H1 (cell line): ENCODE data around the gene FXR2. TPM values are rescaled to one million over a fixed set of nuclear protein-coding genes. Genes with fewer than 3 reads are reported as not detected.

Source experiments
- BCL11A ChIP-seq, 2 experiments: IDR thresholded peaks; one replicate each; pipeline ENCODE4 v1.6.1; 2011; ENCODE audit warnings: low read depth in 2 of 2, low read length in 2 of 2, mild to moderate bottlenecking in 2 of 2
- CHD2 ChIP-seq: IDR thresholded peaks from 2 replicates; pipeline ENCODE4 v1.6.1; 2012; ENCODE audit warnings: low read length, improper control_type of control experiment
- CHD7 ChIP-seq: fragments of 300-600 bp; sonication (generic); IDR thresholded peaks from 2 replicates; pipeline ENCODE4 v1.7.1; 2012; ENCODE audit warnings: low read length, moderate library complexity, mild to moderate bottlenecking, inconsistent platforms; ENCODE audit not compliant: insufficient replicate concordance
- E2F6 ChIP-seq: IDR thresholded peaks from 2 replicates; pipeline ENCODE4 v1.6.1; 2012; ENCODE audit warnings: inconsistent platforms
- KDM1A ChIP-seq: fragments of 200-600, 300-600 bp; sonication (generic); IDR thresholded peaks from 2 replicates; pipeline ENCODE4 v1.7.1; 2016; ENCODE audit warnings: mild to moderate bottlenecking, low read length, borderline replicate concordance
- MAFK ChIP-seq: IDR thresholded peaks from 2 replicates; pipeline ENCODE4 v1.6.1; 2012; ENCODE audit warnings: low read depth, mild to moderate bottlenecking, improper control_type of control experiment, low read length
- RAD21 ChIP-seq, 2 experiments: IDR thresholded peaks in 1 of 2; conservative IDR thresholded peaks in 1 of 2; 2 replicates each; pipeline ENCODE4 v1.6.1; 2011; ENCODE audit warnings: low read depth in 2 of 2, low read length in 2 of 2, improper control_type of control experiment in 1 of 2, inconsistent platforms in 1 of 2, mild to moderate bottlenecking in 1 of 2, moderate library complexity in 1 of 2
- SIX5 ChIP-seq: IDR thresholded peaks from 2 replicates; pipeline ENCODE4 v1.6.1; 2011; ENCODE audit warnings: mild to moderate bottlenecking, low read depth, low read length
- TAF1 ChIP-seq: IDR thresholded peaks from 2 replicates; pipeline ENCODE4 v1.6.1; 2011; ENCODE audit warnings: mild to moderate bottlenecking, low read depth, low read length
- polyA plus RNA-seq, 7 experiments: library from polyadenylated mRNA; depleted of rRNA in 3 of 7; stranded (reverse) in 5 of 7; unstranded in 2 of 7; fragments of >200 nt in 5 of 7; fragments of 200-250 nt in 2 of 7; gene quantifications; 1 replicate in 5 of 7; 2 replicates in 1 of 7; 4 replicates in 1 of 7; pipeline versions ENCODE4 v1.2.1 to v1.2.3, GENCODE V29; 2011 to 2013; ENCODE audit warnings: missing spikeins in 2 of 7, mixed read lengths in 2 of 7
- total RNA-seq: library from RNA; stranded (reverse); fragmentation: NEBNext Ultra II Directional; extraction: Animal tissue kit (Norgen Biotek cat#: 25700); gene quantifications from 2 replicates; pipeline ENCODE4 v1.2.1, GENCODE V29; 2021

Gene FXR2
- total and polyA plus RNA-seq, 2 of the 8 experiments (the other 6 are each of a cell fraction or from before 2014, with no cell fraction given): 26.2 to 44.0 TPM

- TF ChIP-seq CHD7 (no peak), CHD2 (no peak), KDM1A (no peak), BCL11A (IDR thresholded peaks at IDR 0.05; ENCODE audit: low read depth in 2 of 2, low read length in 2 of 2) (no peak), RAD21 (IDR thresholded peaks at IDR 0.05 in 1 of 2, conservative IDR thresholded peaks at IDR 0.05 in 1 of 2; ENCODE audit: low read depth in 2 of 2, low read length in 2 of 2) (no peak), TAF1 (no peak), SIX5 (no peak), E2F6 (no peak), MAFK (no peak)
Measured at GRCh38 chr17:7588553-7589203, 26.0 kb downstream of the FXR2 start (continued).
